Neural crest cell (in vitro differentiated cells): ENCODE results near the gene RSF1. TPM values are rescaled to one million over a fixed set of nuclear protein-coding genes. Genes with fewer than 3 reads are reported as not detected.
"Not testable (repeated sequence)": the region's sequence is repeated elsewhere in the genome, so short reads cannot be mapped to it uniquely, and the experiment has no call there.

ENCODE experiments used
- DNase-seq: peaks from one replicate; pipeline ENCODE4 v3.0.0; 2021; ENCODE audit warnings: low read depth, mixed read lengths, low spot score
- H3K27ac Mint-ChIP-seq: one replicate; pipeline ENCODE4 v1.8.0; 2021; ENCODE audit warnings: mild to moderate bottlenecking, mixed read lengths; ENCODE audit not compliant: unreplicated experiment
- H3K27me3 Mint-ChIP-seq: 2 replicates; pipeline ENCODE4 v1.8.0; 2021; ENCODE audit warnings: low read depth, mild to moderate bottlenecking, mixed read lengths
- H3K36me3 Mint-ChIP-seq: 2 replicates; pipeline ENCODE4 v1.8.0; 2021; ENCODE audit warnings: low read depth, mild to moderate bottlenecking, mixed read lengths
- H3K4me1 Mint-ChIP-seq: 2 replicates; pipeline ENCODE4 v1.8.0; 2021; ENCODE audit warnings: mixed read lengths
- H3K4me3 Mint-ChIP-seq: one replicate; pipeline ENCODE4 v1.8.0; 2021; ENCODE audit warnings: mild to moderate bottlenecking, mixed read lengths
- H3K9me3 Mint-ChIP-seq: 2 replicates; pipeline ENCODE4 v1.8.0; 2021; ENCODE audit warnings: mixed read lengths
- CTCF ChIP-seq: fragments of 200-600 bp; sonication (generic); conservative IDR thresholded peaks from 2 replicates; pipeline ENCODE4 v1.5.0; 2021; ENCODE audit warnings: antibody characterized with exemption, mild to moderate bottlenecking
- total RNA-seq: library from RNA; stranded (reverse); gene quantifications from 2 replicates; pipeline ENCODE4 v1.2.1, GENCODE V29; 2021

Gene RSF1
- total RNA-seq, 1 donor from 2014 or later: 85.4 TPM

GRCh38 chr11:77823775-77824174 lies 3.3 kb upstream of the RSF1 start:
- peak overlapping the region; percentile 31 for H3K4me3 Mint-ChIP-seq
- no peak for DNase-seq
- peaks cover under 1% of the 10 kb centered on the region for H3K9me3 Mint-ChIP-seq
- no peaks in the 10 kb centered on the region for H3K27me3 Mint-ChIP-seq
- H3K27ac Mint-ChIP-seq: no peak overlapping the region
- H3K4me1 Mint-ChIP-seq: peaks cover 15% of the 10 kb centered on the region
- peaks cover 4% of the 10 kb centered on the region for H3K36me3 Mint-ChIP-seq
- TF ChIP-seq CTCF: no peak

- not testable (repeated sequence) for H3K36me3 Mint-ChIP-seq, H3K27ac Mint-ChIP-seq, H3K9me3 Mint-ChIP-seq, H3K27me3 Mint-ChIP-seq, H3K4me3 Mint-ChIP-seq, DNase-seq
- peaks cover 16% of the 10 kb centered on the region for H3K4me1 Mint-ChIP-seq
These were observed 1.6 kb upstream of the RSF1 start for GRCh38 chr11:77822126-77822525.

- Mint-ChIP-seq H3K27me3 (no peaks in the 10 kb centered on the region), H3K4me3 (peak overlapping the region; percentile 95), H3K36me3 (peaks cover 3% of the 10 kb centered on the region), H3K9me3 (no peaks in the 10 kb centered on the region), H3K27ac (peak overlapping the region; percentile 92), H3K4me1 (peaks cover 16% of the 10 kb centered on the region)
- TF ChIP-seq CTCF: no peak
- DNase-seq: no peak
These were observed 878 bp upstream of the RSF1 start for GRCh38 chr11:77821349-77821851.

DNA sequence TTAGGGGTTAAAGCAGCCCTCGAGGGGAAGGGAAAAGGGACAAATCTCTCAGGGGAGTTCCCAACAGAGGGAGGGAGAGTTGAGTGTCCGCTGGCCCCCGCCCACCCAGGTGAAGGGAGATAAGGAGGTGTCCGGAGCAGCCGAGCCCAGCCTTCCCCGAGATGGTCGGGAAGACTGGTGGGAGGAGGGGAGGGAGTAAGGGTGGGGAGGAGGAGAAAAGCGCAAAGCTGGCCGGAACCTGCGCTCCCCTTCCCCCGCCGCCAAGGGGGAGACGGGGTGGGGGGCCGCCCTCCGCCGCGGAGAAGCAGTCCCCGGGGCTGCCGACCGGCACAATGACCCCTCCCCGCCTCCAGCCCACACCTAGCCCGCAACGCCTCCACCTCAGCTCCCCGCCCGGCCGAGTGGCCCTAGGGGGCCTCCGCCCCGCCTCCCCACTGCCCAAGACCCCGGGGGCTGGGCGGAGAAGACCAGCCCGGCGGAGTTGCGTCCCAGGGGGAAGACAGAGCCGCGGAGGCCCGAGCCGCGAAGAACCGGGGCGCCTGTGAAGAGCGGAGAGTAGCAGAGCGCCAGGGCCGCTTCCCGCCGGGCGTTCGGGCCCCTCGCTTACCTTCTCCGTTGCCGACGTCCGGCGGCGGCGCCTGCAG lies 479 bp downstream of the RSF1 start:
- no peaks in the 10 kb centered on the region for H3K27me3 Mint-ChIP-seq
- H3K9me3 Mint-ChIP-seq: peaks cover 4% of the 10 kb centered on the region
- DNase-seq: peak; percentile 30
- TF ChIP-seq CTCF: no peak
- H3K36me3 Mint-ChIP-seq: peaks cover 6% of the 10 kb centered on the region
- H3K4me1 Mint-ChIP-seq: peaks cover 19% of the 10 kb centered on the region
- peak overlapping the region; percentile 76 for H3K27ac Mint-ChIP-seq
- peak overlapping the region; percentile 98 for H3K4me3 Mint-ChIP-seq

DNA sequence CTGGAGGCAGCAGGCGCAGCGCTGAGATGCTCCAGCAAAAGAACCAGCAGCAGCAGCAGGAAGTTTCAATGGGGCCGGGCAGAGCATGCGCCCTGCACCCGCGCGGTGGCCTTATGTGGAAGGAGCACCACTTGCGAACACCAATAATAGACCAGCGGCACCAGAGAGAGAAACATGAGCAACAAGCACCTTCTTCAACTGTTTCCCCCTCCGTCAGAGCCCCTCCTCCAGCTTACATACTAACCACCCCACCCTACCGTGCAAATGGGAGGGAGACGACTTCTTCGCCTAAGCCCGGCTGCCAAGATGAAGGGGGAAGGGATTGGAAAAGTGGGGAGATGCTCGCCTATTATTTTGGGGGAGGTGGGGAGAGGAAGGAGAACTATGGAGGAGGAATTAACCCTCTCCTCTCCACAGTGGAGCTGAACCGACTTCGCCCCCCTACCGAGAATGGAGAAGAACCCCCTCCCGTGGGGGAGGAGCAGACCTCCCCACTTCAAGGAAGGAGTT lies 1.1 kb downstream of the RSF1 start:
- Mint-ChIP-seq H3K36me3 (peaks cover 9% of the 10 kb centered on the region), H3K9me3 (peaks cover 8% of the 10 kb centered on the region), H3K27me3 (no peaks in the 10 kb centered on the region), H3K4me3 (peak overlapping the region; percentile 98), H3K27ac (peak overlapping the region; percentile 36), H3K4me1 (peaks cover 19% of the 10 kb centered on the region)
- peak; percentile 70 for DNase-seq
- peak; percentile 38 for TF ChIP-seq CTCF

DNA sequence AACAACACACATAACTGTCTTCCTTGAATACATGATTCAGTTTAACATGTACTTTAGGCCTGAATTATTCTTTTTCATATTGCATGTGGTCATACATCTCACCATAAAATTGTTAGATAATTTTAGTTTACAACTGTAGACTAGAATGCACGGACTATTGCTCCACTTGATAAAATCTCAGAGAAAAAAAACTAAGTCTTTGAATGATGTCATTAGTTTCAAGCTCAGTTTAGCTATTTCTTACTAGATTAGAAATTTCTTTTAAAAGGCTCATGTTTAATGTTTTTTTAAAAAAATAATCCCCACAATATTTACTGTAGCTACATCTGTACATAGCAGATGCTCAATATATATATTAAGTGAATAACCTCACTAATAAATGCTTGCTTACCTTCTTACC lies 5.1 kb downstream of the RSF1 start:
- Mint-ChIP-seq H3K36me3 (peaks cover 18% of the 10 kb centered on the region), H3K27ac (no peak overlapping the region), H3K4me1 (peaks cover 9% of the 10 kb centered on the region), H3K27me3 (no peaks in the 10 kb centered on the region), H3K4me3 (no peak overlapping the region), H3K9me3 (peaks cover 8% of the 10 kb centered on the region)
- no peak for TF ChIP-seq CTCF
- DNase-seq: no peak
